Measurements from ENCODE around the gene TNKS1BP1. TPM values are rescaled to one million over a fixed set of nuclear protein-coding genes. Genes with fewer than 3 reads are reported as not detected.

TNKS1BP1 gene
- total and polyA plus RNA-seq, 2 of the 8 experiments (the other 6 are each of a cell fraction or from before 2014, with no cell fraction given), result 50.0 to 122 TPM

DNA sequence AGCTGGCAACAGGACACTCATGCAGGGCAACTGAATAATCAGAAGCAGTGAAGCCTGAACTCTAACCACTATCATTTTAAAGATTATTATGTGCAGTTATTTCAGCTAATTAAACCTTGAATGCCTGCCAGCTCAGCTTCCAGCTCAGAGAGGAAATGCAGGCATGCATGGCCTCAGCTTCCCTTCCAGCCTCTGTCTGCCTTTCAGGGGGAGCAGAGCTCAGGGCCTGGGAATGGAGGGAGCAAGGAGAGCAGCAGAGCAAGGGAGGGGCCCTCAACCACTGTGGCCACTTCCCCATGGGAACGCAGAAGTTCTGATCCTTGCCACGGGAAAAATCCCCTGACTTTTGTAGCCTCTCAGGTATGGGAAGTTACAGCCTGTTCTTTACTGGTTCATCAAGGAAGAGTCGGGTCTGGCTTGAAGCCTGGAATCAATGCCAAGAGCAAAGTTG lies 55.2 kb downstream of the TNKS1BP1 start:
- Histone ChIP-seq H2BK120ac (replicated peaks; ENCODE audit: low read depth, low read length) (no peak overlapping the region), H3K14ac (ENCODE audit: insufficient read length) (no peak overlapping the region), H2BK15ac (ENCODE audit: low read length) (no peak overlapping the region), H2BK20ac (ENCODE audit: low read length) (no peak overlapping the region), H3K4me3 (ENCODE audit: extremely low read depth in 1 of 4, insufficient read depth in 2 of 4, low read depth in 3 of 4, low read length in 4 of 4) (no peak overlapping the region), H3K18ac (ENCODE audit: extremely low read depth, low read length) (no peak overlapping the region), H4K8ac (ENCODE audit: extremely low read depth, insufficient read depth, low read length) (no peak overlapping the region), H3K27me3 (replicated peaks in 1 of 4; ENCODE audit: control insufficient read depth in 3 of 4, extremely low read depth in 1 of 4, insufficient read depth in 3 of 4, low read length in 3 of 4) (no peaks in the 10 kb centered on the region), H3K4me2 (ENCODE audit: insufficient read depth in 1 of 2, low read depth in 2 of 2, low read length in 2 of 2) (no peak overlapping the region), H3K23ac (ENCODE audit: insufficient read length) (no peak overlapping the region), H2BK12ac (ENCODE audit: low read depth, low read length) (no peak overlapping the region), H4K91ac (replicated peaks; ENCODE audit: insufficient read length, low read length) (no peak overlapping the region), H3K79me1 (ENCODE audit: low read depth, low read length) (no peaks in the 10 kb centered on the region), H3K4ac (replicated peaks; ENCODE audit: insufficient read length, low read depth, low read length) (no peak overlapping the region), H3K4me1 (replicated peaks in 1 of 4; ENCODE audit: control insufficient read depth in 3 of 4, insufficient read depth in 4 of 4, low read length in 3 of 4) (no peaks in the 10 kb centered on the region), H3K36me3 (ENCODE audit: control insufficient read depth in 2 of 4, insufficient read depth in 4 of 4, low read length in 3 of 4) (0 out of 8 replicates have a peak, but pooled peaks cover 0 to 3% (median 0%) of the 10 kb centered on the region in 4 experiments), H3K27ac (ENCODE audit: low read depth, low read length) (no peak overlapping the region), H3K23me2 (ENCODE audit: low read depth, low read length) (no peaks in the 10 kb centered on the region; the same call in 1 of the 2 replicates), H2AK5ac (ENCODE audit: low read depth, low read length) (no peak overlapping the region), H4K5ac (ENCODE audit: insufficient read length, low read depth, low read length) (no peak overlapping the region), H2BK5ac (ENCODE audit: low read depth, low read length) (no peak overlapping the region), H4K20me1 (replicated peaks in 1 of 2; ENCODE audit: control insufficient read depth in 1 of 2, insufficient read depth in 2 of 2, low read length in 2 of 2) (no peaks in the 10 kb centered on the region), H3K9ac (replicated peaks in 1 of 4; ENCODE audit: extremely low read depth in 1 of 4, low read depth in 3 of 4, low read length in 3 of 4) (no peak overlapping the region), H3K56ac (replicated peaks; ENCODE audit: insufficient read length, low read depth, low read length) (no peak overlapping the region), H3K79me2 (ENCODE audit: control insufficient read depth in 1 of 2, insufficient read depth in 2 of 2, low read length in 2 of 2) (no peaks in the 10 kb centered on the region), H2AFZ (ENCODE audit: low read length) (peak overlapping the region; percentile 13; the same call in 1 of the 2 replicates), H3K9me3 (ENCODE audit: insufficient read depth in 2 of 2, low read depth in 1 of 2, low read length in 1 of 2) (peaks cover 4 to 15% of the 10 kb centered on the region in 2 experiments; a peak in 2 of 4 replicates)
- FAIRE-seq (no peak), DNase-seq (ENCODE audit: low read depth in 1 of 2, low spot score in 2 of 2) (no peak)
- POLR2A ChIA-PET (ENCODE audit: partially characterized antibody), result interaction anchor here (0.7 to 0.8 kb wide), 2 partner anchors 25 to 42 kb away, joined by 3 read pairs; no protein-coding TSS in a partner anchor
- 89% methylated on average over 3 of the region's 3 CpGs; no CpG with 5 or more reads in 1 of the 2 experiments for WGBS, 2 experiments (ENCODE audit: extremely low coverage in 1 of 2, insufficient coverage in 1 of 2, insufficient read length in 1 of 2, insufficient replicate concordance in 2 of 2, low coverage in 1 of 2, low lambda C conversion rate in 2 of 2, missing lambda C conversion rate in 1 of 2)
- TF ChIP-seq PHF8 (conservative IDR thresholded peaks at IDR 0.05; ENCODE audit: low read depth, low read length) (no peak), JUN (IDR thresholded peaks at IDR 0.05; ENCODE audit: low read depth, low read length) (no peak), RBBP5 (IDR thresholded peaks at IDR 0.05; ENCODE audit: borderline replicate concordance, low read depth, low read length) (no peak), E2F6 (IDR thresholded peaks at IDR 0.05) (no peak), SIRT6 (IDR thresholded peaks at IDR 0.05; ENCODE audit: low read length) (no peak), BACH1 (IDR thresholded peaks at IDR 0.05; ENCODE audit: low read length) (no peak), YY1 (IDR thresholded peaks at IDR 0.05; ENCODE audit: low read depth, low read length) (no peak), POLR2AphosphoS5 (IDR thresholded peaks at IDR 0.05; ENCODE audit: low read depth, low read length) (no peak), CHD1 (IDR thresholded peaks at IDR 0.05; ENCODE audit: low read depth, low read length) (no peak), RNF2 (IDR thresholded peaks at IDR 0.05; ENCODE audit: borderline replicate concordance, low read depth, low read length, missing control alignments, poor library complexity, severe bottlenecking) (no peak), CTBP2 (IDR thresholded peaks at IDR 0.05; ENCODE audit: borderline replicate concordance, insufficient read depth, insufficient read length, low read length) (no peak)
- CTCF ChIA-PET (ENCODE audit: partially characterized antibody), result interaction anchor here (0.6 to 7.1 kb wide), 6 partner anchors 11 to 139 kb away, joined by 3 to 41 read pairs (median 4); no protein-coding TSS in a partner anchor
